ENCODE data around the gene ARHGAP1. TPM values are rescaled to one million over a fixed set of nuclear protein-coding genes. Genes with fewer than 3 reads are reported as not detected.

The ARHGAP1 gene
- total RNA-seq, 2 donors from 2014 or later: 106 to 159 TPM

DNA sequence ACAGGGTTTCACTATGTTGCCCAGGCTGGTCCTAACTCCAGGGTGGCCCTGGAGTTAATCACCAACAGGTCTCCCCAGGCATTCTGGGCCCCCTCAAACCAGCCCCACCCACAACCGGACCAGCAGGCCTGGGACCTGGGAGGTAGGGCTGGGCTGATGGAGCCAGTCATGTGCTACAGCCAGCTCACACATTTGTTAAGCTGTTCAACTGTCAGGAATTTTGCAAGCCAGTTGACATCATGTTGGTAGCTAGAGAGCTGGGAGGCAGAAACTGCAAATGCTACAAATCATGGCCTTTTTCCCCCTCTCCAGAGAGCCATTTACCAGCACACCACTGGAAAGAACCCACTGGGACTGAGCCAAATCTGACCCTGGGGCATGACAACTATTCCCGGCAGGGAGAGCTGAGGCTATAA lies 6.8 kb downstream of the ARHGAP1 start:
- Histone ChIP-seq H3K4me1 (ENCODE audit: control insufficient read depth in 1 of 2, low read depth in 2 of 2) (peaks cover 48 to 57% of the 10 kb centered on the region in 2 donors), H3K9me3 (no peaks in the 10 kb centered on the region), H3K27me3 (replicated peaks; ENCODE audit: insufficient read depth) (no peaks in the 10 kb centered on the region), H3K4me3 (peak overlapping the region; percentile 15), H3K36me3 (peaks cover 62% of the 10 kb centered on the region), H3K27ac (peak overlapping the region; percentile 77 to 95)
- DNase-seq (ENCODE audit: low spot score): no peak
- TF ChIP-seq, protein P1, sequence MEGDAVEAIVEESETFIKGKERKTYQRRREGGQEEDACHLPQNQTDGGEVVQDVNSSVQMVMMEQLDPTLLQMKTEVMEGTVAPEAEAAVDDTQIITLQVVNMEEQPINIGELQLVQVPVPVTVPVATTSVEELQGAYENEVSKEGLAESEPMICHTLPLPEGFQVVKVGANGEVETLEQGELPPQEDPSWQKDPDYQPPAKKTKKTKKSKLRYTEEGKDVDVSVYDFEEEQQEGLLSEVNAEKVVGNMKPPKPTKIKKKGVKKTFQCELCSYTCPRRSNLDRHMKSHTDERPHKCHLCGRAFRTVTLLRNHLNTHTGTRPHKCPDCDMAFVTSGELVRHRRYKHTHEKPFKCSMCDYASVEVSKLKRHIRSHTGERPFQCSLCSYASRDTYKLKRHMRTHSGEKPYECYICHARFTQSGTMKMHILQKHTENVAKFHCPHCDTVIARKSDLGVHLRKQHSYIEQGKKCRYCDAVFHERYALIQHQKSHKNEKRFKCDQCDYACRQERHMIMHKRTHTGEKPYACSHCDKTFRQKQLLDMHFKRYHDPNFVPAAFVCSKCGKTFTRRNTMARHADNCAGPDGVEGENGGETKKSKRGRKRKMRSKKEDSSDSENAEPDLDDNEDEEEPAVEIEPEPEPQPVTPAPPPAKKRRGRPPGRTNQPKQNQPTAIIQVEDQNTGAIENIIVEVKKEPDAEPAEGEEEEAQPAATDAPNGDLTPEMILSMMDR (IDR thresholded peaks at IDR 0.05): no peak
- peak; percentile 53 for ATAC-seq (ENCODE audit: insufficient number of reproducible peaks, low FRiP score, low read depth)

DNA sequence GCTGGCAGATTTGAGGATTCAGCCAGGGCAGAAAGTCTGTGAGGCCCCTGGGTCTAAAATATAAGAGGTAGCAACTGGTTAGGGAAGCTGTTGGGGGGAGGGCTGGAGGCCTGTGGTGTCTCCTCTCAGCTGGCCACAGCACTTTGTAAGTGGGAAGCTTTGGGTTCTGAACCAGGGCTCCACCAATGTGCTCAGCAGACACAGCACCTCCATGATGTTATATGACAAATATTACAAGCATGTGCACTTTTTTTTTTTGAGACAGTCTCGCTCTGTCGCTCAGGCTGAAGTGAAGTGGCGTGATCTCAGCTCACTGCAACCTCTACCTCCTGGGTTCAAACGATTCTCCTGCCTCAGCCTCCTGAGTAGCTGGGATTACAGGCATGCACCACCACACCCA lies 8.0 kb downstream of the ARHGAP1 start:
- H3K36me3 ChIP-seq: peaks cover 64% of the 10 kb centered on the region
- H3K4me1 ChIP-seq (ENCODE audit: control insufficient read depth in 1 of 2, low read depth in 2 of 2): peaks cover 43 to 57% of the 10 kb centered on the region in 2 donors
- no peaks in the 10 kb centered on the region for H3K27me3 ChIP-seq (replicated peaks; ENCODE audit: insufficient read depth)
- ATAC-seq (ENCODE audit: insufficient number of reproducible peaks, low FRiP score, low read depth) (no peak), DNase-seq (ENCODE audit: low spot score) (no peak)
- H3K27ac ChIP-seq: peak overlapping the region in 1 of 2 donors; percentile 42
- TF ChIP-seq, protein P1 (IDR thresholded peaks at IDR 0.05): no peak
- no peak overlapping the region for H3K4me3 ChIP-seq
- H3K9me3 ChIP-seq: no peaks in the 10 kb centered on the region

DNA sequence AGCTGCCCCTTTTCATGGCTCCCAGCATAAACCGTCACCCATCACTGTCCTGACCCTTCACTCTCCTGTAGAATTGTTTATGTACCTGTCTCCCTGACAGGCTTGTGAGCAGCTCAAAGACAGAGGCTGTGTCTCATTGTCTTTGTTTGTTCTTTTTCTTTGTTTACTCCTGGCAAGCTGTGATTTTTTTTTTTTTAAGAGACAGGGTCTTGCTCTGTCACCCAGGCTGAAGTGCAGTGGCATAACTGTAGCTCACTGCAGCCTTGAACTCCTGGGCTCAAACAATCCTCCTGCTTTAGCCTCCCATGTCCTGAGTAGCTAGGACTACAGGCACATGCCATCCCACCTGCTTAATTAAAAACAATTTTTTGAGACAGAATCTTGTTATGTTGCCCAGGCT lies 9.7 kb downstream of the ARHGAP1 start:
- DNase-seq (ENCODE audit: low spot score) (no peak), ATAC-seq (ENCODE audit: insufficient number of reproducible peaks, low FRiP score, low read depth) (no peak)
- H3K27ac ChIP-seq: no peak overlapping the region
- H3K36me3 ChIP-seq: peaks cover 70% of the 10 kb centered on the region
- H3K4me1 ChIP-seq (ENCODE audit: control insufficient read depth in 1 of 2, low read depth in 2 of 2): peaks cover 29 to 49% of the 10 kb centered on the region in 2 donors
- H3K9me3 ChIP-seq: no peaks in the 10 kb centered on the region
- no peaks in the 10 kb centered on the region for H3K27me3 ChIP-seq (replicated peaks; ENCODE audit: insufficient read depth)
- no peak overlapping the region for H3K4me3 ChIP-seq
- TF ChIP-seq, protein P1 (IDR thresholded peaks at IDR 0.05): no peak

DNA sequence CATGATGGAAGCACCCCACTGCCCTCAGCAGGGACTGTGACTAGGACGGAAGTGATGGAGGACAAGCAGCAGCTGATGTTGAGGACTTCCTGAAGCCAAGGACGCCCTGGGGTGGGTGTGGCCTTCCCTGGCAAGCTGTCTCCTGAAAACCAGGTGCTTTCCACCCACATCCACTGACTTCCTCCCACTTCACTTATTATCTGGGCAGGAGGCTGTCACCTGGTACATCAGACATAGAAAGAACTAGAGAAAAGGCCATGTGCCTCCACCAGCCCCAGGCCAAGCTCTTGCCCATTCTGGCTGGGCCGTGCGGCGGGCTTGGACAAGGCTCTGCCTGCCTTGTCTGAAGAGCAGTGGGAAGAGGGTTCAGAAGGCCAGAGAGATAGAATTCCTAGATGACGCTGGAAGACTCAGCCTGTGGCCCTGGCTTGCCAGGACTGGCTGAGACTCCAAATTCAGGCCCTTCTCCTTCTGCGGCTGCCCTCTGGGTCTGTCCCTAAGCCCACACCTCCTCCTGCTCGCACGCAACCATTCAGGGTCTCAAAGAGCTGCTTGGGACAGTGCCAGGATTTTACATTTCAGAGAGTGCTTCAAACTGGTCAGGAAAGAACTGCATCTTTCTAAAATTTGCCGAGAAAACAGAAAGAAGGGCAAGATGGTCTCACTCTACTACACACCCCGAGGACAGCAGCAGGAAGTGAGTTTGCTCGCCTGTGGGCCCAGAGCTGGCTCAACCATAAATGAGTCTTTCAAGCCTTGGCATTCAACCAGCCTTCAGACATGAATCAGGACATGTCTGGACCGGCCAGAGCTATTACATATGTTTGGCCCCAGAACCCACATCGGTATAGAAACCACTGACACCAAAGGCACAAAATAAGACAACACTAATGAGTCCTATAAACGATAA lies 13.3 kb downstream of the ARHGAP1 start:
- Histone ChIP-seq H3K36me3 (peaks cover 45% of the 10 kb centered on the region), H3K27me3 (replicated peaks; ENCODE audit: insufficient read depth) (no peaks in the 10 kb centered on the region), H3K4me1 (ENCODE audit: control insufficient read depth in 1 of 2, low read depth in 2 of 2) (peaks cover 23 to 44% of the 10 kb centered on the region in 2 donors), H3K9me3 (no peaks in the 10 kb centered on the region), H3K27ac (peak overlapping the region; percentile 67 to 70), H3K4me3 (no peak overlapping the region)
- TF ChIP-seq, protein P1 (IDR thresholded peaks at IDR 0.05): no peak
- DNase-seq (ENCODE audit: low spot score) (no peak), ATAC-seq (ENCODE audit: insufficient number of reproducible peaks, low FRiP score, low read depth) (no peak)

DNA sequence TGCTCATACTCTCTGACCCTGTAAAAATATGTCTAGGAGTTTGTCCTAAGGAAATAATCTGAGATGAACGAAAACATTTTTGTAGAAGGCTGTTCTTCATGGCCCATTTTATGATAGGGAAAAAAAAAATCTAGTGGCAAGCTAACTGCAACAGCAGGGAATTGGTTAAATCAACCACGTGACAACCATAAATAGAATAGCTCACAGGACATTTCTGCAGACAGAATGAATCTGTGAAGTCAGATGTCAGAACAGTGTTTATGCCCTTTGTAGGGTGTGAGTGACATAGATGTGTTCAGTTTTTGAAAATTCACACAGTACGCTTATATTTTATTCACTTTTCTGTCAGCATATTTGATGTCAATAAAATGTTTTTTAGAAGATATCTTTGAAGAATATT lies 16.1 kb downstream of the ARHGAP1 start:
- Histone ChIP-seq H3K4me3 (no peak overlapping the region), H3K4me1 (ENCODE audit: control insufficient read depth in 1 of 2, low read depth in 2 of 2) (peaks cover 23 to 44% of the 10 kb centered on the region in 2 donors), H3K36me3 (peaks cover 58% of the 10 kb centered on the region), H3K27ac (peak overlapping the region; percentile 60 to 77), H3K27me3 (replicated peaks; ENCODE audit: insufficient read depth) (no peaks in the 10 kb centered on the region), H3K9me3 (no peaks in the 10 kb centered on the region)
- TF ChIP-seq, protein P1 (IDR thresholded peaks at IDR 0.05): no peak
- DNase-seq (ENCODE audit: low spot score) (no peak), ATAC-seq (ENCODE audit: insufficient number of reproducible peaks, low FRiP score, low read depth) (no peak)
